Right ventricle myocardium superior (tissue), 1 donor: ENCODE results near the gene MET. TPM values are rescaled to one million over a fixed set of nuclear protein-coding genes. Genes with fewer than 3 reads are reported as not detected.

Experiments
- ATAC-seq: fragments of 200-7000 bp; cut with Tn5 transposase; one replicate; pipeline ENCODE4 v1.9.1; 2020; ENCODE audit warnings: mild to moderate bottlenecking; ENCODE audit not compliant: poor library complexity
- DNase-seq: peaks from one replicate; pipeline ENCODE4 v3.0.0-alpha.2; 2020
- intact Hi-C: fragments of 100-400 bp; cut with DNase I; formaldehyde crosslinking; loops from one replicate; pipeline ENCODE4 v1.11.2; 2022
- total RNA-seq: library from RNA; stranded (reverse); fragmentation: NEBNext Ultra II Directional; extraction: Animal tissue kit (Norgen Biotek cat#: 25700); gene quantifications from one replicate; pipeline ENCODE4 v1.2.1, GENCODE V29; 2021
- donor health status: DM: no; HTN: yes; CAD: no; lungs with severe emphysema.

The MET gene
- total RNA-seq, 1 donor from 2014 or later: 14.3 TPM

DNA sequence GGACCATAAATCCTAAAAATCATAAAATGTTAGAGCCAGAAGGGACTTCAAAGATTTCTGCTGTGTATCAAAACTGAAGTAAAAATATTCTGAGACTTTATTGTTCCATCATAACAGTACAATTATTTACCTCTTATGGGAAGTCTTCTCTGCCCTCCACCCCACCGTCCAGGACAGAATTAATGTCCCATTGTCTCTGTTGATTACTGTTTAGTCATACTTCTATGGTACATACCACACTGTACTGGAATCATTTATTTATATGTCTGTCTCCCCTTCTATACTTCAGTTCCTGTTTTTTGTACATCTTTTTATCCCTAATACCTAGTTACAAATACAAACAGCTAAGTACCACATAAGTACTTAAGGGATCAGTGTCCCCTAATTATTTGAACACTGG, 98.9 kb downstream of the MET start:
- intact Hi-C loops: no loop called here
- no peak for ATAC-seq

DNA sequence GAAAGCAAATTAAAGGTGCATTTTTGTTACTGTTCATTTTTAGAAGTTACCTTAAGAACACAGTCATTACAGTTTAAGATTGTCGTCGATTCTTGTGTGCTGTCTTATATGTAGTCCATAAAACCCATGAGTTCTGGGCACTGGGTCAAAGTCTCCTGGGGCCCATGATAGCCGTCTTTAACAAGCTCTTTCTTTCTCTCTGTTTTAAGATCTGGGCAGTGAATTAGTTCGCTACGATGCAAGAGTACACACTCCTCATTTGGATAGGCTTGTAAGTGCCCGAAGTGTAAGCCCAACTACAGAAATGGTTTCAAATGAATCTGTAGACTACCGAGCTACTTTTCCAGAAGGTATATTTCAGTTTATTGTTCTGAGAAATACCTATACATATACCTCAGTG, 99.6 kb downstream of the MET start:
- DNase-seq (no peak), ATAC-seq (no peak)
- intact Hi-C loops: no loop called here

More for the DNA sequence above, 98.9 kb downstream of the MET start:
- no peak for DNase-seq

DNA sequence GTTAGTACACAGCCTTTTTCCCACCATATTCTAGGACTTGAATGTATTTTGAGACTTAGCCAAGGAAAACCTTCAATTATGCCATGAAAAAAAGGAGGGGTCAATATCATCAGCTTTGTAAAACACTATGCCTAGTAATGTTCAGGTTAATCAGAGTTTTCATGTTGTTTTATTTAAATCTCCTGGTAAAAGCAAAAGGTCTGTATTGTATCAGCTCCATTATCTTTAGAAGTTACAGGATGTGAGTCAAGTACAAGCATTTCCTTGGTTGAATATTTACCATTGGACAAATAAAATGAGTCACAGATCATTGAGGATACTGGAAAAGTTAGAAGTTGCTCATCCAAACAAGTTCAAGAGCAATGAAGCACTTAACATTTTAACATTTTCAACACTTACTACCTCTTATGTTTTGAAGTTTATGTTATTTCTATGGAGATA, 100.4 kb downstream of the MET start:
- intact Hi-C loops: no loop called here
- ATAC-seq (no peak), DNase-seq (no peak)

DNA sequence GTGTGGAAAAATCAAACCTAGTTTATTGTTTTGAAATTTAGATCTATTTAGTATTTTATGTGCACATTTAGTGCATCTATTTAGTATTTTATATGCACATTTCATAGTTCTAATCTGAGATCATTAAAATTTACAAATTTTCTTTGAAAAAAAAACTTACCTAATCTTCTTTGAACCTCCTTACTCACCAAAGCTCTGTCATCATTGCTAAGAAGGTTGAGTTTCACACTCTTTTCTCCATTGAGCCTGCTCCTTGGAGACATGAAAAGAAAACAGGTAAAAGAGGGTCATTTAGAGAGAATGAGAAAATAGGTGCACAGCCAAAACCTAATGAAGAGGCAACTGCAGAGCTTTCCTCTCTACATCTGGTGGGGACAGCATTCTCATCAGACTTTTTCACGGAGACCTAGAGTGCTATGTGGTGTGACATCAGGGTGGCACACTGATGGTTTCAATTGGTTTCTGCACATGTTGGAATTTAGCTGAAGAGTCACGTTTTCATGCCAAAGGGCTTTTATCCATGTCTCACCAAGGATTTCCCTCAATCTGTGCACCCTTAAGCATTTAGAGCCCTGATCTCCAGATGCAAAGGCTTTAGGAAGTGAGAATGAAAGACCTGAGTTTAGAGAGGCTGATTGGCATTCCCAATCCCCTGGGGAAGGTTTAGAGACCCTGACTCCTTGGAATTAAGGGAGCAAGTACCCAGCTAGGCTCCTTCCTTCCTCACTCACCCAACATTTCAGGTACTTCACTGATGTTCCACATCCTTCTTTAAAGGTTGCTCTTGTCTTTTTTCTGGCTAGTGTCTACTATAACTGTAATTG, 101.1 kb downstream of the MET start:
- ATAC-seq: no peak
- intact Hi-C loops: no loop called here

DNA sequence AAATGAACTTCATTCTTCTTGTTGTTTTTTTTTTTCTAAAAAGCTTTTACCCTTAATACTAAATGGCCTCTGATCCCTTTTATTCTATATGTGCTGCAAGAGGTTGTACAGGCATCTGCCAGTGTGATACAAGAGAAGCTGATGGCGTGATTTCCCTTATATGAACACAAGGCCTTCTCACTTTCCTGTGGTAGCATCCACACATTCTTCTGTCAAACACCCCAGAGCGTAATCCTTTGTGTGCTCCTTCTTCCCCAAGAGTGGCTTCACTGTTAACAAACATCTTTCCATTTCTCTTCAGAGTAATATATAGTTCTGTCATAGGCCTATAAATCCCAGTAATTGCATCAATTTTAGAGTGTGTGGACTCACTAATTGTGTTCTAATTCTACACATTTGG, 104.0 kb downstream of the MET start:
- DNase-seq: no peak
- intact Hi-C loops: no loop called here
- ATAC-seq: no peak

More for the DNA sequence above, 101.1 kb downstream of the MET start:
- no peak for DNase-seq

DNA sequence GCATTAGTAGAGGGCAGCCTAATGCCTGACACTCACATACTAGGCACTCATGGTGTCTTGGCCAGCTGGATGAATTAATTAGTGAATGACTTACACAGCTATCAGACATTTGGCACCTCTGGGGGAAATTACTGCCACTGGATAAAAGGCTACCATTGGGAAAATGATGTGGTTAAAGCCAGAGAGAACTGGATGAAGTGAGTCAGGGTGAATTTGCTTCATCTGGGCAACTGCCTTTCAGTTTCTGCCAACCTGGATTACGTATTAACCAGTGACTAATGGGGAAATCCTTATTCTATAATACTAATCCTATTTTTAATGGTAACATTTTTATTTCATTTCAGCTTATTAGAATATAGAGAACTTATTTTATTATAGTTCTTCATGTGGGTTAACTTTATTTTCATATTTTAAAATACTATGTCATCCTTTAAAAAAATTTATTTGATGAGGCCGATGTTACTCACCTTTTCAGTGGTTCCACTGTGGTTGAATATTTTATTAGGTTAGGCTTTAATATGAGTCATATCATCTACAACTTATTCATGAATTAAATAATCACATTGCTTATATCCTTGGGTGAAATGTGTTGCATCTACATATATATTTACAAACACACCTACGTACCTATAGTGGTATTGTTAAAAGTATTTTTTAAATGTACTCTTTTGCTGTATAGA, 104.8 kb downstream of the MET start:
- no peak for ATAC-seq
- no peak for DNase-seq
- intact Hi-C loops: no loop called here

DNA sequence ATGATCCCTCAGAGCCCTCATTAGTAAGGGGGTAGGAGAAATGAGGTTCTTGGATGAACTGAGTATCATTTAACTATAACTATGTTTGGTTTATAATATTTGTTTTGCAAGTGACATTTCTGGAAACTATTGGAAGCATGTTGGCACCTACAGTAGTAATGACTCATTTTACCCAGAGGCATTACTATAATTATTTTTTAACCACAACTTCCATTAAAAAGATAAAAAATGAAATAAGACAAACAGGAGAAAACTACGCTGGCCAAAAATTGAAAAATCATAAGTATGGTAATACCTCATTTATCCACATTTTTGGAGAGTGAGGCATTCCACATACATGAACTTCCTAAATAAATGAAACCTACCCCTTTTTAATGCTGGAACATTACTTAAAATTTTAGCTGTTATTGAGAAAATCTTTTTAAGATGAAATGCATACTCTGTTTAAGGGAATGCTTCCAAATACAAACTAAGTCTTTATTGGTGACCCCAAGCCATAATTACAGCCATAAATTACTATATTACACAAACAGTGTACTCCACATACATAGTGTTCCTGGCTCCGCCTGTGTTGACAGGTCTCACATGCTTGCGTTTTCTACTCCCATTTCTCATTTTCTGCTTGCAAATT, 105.8 kb downstream of the MET start:
- intact Hi-C loops: no loop called here
- DNase-seq (no peak), ATAC-seq (no peak)

DNA sequence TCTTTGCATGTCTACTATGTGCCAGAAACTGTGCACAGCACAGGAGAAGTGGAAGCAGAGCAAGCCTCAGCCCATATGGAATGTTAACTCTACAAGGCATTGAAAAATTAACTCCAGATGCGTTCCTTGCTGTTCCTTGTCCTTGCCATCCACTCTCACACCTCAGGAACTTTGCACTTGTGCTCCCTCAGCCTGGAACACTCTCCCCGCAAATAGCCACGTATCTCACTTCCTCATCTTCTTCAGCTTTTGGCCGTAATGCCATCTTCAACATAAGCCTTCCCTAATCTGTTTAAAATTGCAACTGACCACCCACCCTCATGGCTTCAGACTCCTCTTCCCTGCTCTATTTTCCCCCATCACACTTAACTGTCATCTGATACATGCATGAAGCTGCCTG, 107.2 kb downstream of the MET start:
- DNase-seq (no peak), ATAC-seq (no peak)
- intact Hi-C loops: no loop called here

DNA sequence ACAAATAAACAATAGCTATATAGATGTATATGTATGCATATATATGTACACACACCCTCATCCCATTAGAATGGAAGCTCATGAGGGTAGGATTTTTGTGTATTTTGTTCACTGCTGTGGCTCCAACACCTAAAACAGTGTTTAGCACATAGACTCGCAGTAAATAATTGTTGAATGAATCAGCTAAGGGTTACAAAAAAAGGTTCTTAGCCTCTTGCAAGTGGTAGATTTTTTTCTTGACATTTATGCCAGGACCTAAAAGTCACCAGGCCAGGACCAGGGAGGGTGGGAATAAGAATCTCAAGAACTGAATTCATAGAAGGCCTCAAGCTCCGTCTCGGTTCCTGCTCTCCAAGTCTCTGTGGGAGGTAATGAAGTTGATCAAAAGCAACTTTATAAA, 107.9 kb downstream of the MET start:
- intact Hi-C loops: loop anchor here (10.0 kb wide), 1 partner anchor 105 kb away; the partner anchor contains the start of gene MET
- DNase-seq (no peak), ATAC-seq (no peak)

DNA sequence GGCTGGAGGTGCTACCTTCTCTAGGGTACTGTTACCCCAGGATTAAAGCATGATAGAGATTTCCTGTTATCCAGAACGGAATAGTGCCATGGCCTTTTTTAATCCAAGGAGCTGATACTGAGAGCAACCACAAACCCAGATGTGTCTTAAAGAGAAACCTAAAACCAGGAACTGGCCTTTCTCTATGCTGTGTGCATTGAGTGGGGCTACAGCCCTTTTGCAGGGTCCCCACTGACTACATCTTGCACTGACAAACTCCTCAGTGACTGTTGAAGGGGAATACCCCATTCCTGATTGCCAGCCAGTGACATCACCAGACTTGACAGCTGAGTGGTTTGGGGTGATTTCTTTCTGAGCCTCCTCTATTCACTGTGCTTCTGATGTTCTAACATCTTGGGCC, 108.5 kb downstream of the MET start:
- intact Hi-C loops: loop anchor here (10.0 kb wide), 1 partner anchor 106 kb away; the partner anchor contains the start of gene MET
- DNase-seq (no peak), ATAC-seq (peak; percentile 18)

DNA sequence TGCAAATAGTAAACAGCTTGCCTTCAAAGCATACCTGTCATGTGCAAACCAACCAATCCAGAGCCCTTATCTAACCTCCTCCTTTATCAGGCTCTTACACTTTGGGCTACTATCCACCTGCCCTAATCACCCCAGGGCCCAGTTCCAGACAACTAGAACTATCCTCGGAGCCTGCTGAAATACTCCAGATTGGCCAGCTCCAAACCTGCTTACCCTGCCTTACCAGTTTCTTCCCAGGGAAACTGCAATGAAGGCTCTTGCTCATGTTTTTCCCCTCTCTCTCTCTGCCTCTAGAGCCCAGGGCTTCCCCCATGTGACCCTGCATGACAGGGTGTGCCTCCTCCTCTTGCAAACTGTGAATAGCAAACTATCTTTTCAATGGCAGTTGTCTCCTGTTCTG, 109.0 kb downstream of the MET start:
- no peak for DNase-seq
- intact Hi-C loops: loop anchor here (10.0 kb wide), 1 partner anchor 106 kb away; the partner anchor contains the start of gene MET
- ATAC-seq: peak; percentile 58

DNA sequence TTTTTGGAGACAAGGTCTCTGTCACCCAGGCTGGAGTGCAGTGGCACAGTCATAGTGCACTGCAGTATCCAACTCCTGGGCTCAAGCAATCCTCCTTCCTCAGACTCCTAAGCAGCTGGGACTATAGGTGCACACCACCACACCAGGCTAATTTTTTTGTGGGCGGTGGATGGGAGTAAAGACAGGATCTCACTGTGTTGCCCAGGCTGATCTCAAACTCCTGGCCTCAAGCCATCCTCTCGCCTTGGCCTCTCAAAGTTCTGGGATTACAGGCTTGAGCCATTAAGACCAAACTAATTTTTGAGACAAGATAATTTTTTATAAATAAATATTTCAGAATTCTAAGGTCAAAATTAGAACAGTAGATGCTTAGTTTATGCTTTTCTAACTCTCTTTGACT, 109.6 kb downstream of the MET start:
- ATAC-seq (no peak), DNase-seq (no peak)
- intact Hi-C loops: loop anchor here (10.0 kb wide), 1 partner anchor 107 kb away; the partner anchor contains the start of gene MET

DNA sequence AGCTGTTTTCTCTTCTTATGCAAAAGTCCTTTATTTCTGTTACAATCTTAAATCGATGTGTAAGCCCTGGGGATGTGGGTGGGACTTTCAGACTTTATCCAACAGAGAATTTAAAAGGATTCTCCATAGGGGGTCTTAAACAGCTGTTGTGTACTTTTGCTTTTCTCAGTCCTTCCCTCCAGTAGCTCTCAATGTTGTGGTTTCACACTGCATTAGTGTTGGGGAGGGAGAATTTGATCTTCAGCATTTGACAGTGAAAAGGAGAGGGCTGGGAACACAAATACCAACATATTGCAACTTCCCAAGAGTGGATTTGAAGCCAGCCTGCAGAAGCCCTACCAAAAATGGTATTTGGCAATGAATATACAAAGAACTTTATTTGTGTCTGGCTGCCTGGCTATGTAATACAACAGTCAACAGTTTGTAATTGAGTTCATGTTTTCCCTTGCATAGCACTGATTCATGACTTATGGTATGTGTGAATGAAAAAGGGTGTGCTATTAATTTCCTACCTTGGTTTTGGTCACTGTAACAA, 110.2 kb downstream of the MET start:
- intact Hi-C loops: loop anchor here (10.0 kb wide), 1 partner anchor 107 kb away; the partner anchor contains the start of gene MET
- DNase-seq (no peak), ATAC-seq (no peak)

DNA sequence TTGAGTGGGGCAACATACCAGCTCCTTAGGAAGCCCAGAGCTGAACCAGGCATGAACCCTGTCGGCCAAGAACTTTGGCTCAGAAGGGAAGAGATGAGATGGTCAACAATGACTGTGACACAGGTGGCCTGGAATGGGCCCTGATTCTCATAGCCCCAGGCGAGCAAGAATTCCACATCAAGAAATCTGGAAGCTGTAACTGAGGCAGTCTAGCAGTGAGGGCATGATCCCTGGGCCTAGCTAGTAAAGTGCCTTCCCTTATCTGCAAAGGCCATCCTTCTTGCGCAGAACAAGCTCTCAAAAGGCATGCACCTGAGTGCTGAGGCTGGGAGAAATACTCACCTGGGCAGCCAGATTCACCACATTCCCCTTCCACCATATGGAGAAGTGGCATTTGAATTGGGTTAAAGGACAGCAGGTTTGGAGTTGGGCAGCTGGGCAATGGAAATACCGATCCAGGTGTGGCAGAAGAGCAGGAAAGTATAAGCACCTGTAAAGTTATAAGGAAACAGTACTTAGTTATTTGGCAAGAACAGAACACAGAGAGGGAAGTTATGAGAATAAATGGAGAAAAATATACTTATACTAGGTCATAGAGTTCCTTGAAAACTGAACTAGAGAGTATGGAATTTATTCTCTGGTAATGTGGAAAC, 111.8 kb downstream of the MET start:
- ATAC-seq (no peak), DNase-seq (no peak)
- intact Hi-C loops: loop anchor here (10.0 kb wide), 1 partner anchor 109 kb away; the partner anchor contains the start of gene MET

DNA sequence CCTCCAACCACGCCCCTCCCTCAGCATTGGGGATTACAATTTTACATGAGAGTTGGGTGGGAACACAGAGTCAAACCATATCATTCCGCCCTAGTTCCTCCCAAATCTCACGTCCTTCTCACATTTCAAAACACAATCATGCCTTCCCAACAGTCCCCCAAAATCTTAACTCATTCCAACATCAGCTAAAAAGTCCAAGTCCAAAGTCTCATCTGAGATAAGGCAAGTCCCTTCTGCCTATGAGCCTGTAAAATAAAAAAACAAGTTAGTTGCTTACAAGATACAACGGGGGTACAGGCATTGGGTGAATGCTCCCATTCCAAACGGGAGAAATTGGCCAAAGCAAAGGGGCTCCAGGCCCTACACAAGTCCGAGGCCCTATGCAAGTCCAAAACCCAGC, 112.7 kb downstream of the MET start:
- DNase-seq: no peak
- intact Hi-C loops: loop anchor here (10.0 kb wide), 1 partner anchor 110 kb away; the partner anchor contains the start of gene MET
- ATAC-seq: no peak

DNA sequence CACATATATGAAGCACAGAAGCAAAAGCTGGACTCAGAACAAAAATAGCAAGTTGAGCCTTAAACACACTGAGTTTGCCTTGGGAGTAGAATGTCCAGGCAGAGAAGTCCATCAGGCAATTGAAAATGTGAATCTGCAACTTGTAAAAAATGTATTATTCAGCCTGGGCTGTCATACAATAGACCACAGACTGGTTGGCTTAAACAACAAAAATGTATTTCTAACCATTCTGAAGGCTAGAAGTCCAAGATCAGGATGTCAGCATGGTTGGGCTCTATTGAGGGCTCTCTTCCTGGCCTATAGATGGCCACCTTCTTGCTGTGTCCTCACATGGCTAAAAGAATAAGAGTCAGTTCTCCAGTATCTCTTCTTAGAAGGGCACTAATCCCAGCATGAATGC, 113.8 kb downstream of the MET start:
- intact Hi-C loops: loop anchor here (10.0 kb wide), 1 partner anchor 111 kb away; the partner anchor contains the start of gene MET
- no peak for ATAC-seq
- no peak for DNase-seq

DNA sequence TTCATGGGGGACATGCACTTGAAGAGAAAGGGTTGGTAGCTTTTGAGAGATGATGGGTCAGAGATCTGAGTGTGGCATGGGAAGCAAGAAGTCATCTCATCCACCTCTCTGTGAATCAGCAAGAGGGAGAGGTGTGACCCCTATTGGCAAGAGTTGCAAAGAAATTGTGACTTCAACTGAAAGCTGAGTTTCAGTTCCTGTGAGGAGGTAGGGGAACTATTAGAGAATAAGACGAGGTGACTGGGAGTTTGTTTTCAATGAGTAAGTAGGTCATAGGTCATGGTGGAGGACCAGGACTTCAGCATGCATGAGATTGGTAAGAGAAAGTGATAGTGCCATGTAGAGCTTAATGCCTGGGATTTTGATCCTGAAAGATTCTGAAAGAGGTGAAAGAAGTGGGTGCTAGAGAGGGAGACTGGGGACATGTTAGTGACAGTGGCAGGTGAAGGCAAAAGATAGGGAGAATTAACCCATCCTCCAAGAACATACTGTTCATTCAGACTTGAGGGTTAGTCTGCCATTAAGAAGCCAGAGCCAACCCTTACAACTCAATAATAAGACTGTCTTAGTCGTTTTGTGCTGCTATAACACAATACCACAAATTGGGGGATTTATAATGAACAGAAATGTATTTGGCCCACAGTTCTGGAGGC, 114.9 kb downstream of the MET start:
- intact Hi-C loops: loop anchor here (10.0 kb wide), 1 partner anchor 112 kb away; the partner anchor contains the start of gene MET
- peak; percentile 22 for ATAC-seq
- no peak for DNase-seq

DNA sequence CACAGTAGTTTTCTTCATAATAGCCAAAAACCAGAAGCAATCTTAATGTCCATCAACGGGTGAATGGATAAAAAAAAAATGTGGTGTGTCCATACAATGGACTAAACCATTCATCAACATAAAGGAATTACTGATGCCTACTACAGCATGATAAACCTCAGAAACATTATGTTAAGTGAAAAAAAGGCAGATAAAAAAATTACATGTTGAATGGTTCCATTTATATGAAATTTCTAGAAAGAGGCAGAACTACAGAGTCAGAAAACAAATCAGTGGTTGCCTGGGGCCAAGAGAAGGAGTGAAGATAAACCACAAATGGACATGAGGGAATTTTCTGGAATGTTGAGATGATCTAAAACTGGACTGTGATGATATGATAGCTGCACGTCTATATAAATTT, 115.9 kb downstream of the MET start:
- intact Hi-C loops: loop anchor here (10.0 kb wide), 1 partner anchor 113 kb away; the partner anchor contains the start of gene MET
- ATAC-seq: no peak
- DNase-seq: no peak
